ENCODE results near the gene TEX54. TPM values are rescaled to one million over a fixed set of nuclear protein-coding genes. Genes with fewer than 3 reads are reported as not detected.

Gene TEX54
- total and polyA plus RNA-seq, 2 of the 13 experiments (the other 11 are each of a cell fraction or from before 2014, with no cell fraction given) = not detected

DNA sequence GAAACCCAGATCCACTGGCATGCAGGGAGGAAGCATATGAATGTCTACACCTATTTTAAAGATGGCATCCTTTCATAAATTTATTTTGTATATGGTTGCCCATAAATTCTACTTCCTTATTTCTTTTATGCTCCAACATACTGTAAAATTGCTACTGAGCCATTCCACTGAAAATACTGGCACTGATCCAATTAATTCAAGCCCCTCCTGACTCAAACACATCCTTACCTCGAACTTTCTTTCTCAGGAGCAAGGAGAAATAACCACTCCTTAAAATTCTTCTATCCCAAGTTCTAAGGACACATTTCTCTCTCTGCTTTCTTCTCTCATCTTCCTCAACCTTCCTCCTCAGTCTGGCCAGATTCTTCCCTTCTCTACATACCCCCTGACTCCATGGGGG lies 21.9 kb downstream of the TEX54 start (continued):
- TF ChIP-seq, protein P1, sequence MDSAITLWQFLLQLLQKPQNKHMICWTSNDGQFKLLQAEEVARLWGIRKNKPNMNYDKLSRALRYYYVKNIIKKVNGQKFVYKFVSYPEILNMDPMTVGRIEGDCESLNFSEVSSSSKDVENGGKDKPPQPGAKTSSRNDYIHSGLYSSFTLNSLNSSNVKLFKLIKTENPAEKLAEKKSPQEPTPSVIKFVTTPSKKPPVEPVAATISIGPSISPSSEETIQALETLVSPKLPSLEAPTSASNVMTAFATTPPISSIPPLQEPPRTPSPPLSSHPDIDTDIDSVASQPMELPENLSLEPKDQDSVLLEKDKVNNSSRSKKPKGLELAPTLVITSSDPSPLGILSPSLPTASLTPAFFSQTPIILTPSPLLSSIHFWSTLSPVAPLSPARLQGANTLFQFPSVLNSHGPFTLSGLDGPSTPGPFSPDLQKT (CRISPR knock-in tag; IDR thresholded peaks at IDR 0.05; ENCODE audit: borderline replicate concordance) = no peak
- TF ChIP-seq, protein P2, sequence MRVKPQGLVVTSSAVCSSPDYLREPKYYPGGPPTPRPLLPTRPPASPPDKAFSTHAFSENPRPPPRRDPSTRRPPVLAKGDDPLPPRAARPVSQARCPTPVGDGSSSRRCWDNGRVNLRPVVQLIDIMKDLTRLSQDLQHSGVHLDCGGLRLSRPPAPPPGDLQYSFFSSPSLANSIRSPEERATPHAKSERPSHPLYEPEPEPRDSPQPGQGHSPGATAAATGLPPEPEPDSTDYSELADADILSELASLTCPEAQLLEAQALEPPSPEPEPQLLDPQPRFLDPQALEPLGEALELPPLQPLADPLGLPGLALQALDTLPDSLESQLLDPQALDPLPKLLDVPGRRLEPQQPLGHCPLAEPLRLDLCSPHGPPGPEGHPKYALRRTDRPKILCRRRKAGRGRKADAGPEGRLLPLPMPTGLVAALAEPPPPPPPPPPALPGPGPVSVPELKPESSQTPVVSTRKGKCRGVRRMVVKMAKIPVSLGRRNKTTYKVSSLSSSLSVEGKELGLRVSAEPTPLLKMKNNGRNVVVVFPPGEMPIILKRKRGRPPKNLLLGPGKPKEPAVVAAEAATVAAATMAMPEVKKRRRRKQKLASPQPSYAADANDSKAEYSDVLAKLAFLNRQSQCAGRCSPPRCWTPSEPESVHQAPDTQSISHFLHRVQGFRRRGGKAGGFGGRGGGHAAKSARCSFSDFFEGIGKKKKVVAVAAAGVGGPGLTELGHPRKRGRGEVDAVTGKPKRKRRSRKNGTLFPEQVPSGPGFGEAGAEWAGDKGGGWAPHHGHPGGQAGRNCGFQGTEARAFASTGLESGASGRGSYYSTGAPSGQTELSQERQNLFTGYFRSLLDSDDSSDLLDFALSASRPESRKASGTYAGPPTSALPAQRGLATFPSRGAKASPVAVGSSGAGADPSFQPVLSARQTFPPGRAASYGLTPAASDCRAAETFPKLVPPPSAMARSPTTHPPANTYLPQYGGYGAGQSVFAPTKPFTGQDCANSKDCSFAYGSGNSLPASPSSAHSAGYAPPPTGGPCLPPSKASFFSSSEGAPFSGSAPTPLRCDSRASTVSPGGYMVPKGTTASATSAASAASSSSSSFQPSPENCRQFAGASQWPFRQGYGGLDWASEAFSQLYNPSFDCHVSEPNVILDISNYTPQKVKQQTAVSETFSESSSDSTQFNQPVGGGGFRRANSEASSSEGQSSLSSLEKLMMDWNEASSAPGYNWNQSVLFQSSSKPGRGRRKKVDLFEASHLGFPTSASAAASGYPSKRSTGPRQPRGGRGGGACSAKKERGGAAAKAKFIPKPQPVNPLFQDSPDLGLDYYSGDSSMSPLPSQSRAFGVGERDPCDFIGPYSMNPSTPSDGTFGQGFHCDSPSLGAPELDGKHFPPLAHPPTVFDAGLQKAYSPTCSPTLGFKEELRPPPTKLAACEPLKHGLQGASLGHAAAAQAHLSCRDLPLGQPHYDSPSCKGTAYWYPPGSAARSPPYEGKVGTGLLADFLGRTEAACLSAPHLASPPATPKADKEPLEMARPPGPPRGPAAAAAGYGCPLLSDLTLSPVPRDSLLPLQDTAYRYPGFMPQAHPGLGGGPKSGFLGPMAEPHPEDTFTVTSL (CRISPR knock-in tag; IDR thresholded peaks at IDR 0.05; ENCODE audit: borderline replicate concordance) = no peak
- TF ChIP-seq, protein P3, sequence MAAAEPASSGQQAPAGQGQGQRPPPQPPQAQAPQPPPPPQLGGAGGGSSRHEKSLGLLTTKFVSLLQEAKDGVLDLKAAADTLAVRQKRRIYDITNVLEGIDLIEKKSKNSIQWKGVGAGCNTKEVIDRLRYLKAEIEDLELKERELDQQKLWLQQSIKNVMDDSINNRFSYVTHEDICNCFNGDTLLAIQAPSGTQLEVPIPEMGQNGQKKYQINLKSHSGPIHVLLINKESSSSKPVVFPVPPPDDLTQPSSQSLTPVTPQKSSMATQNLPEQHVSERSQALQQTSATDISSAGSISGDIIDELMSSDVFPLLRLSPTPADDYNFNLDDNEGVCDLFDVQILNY (CRISPR knock-in tag; conservative IDR thresholded peaks at IDR 0.05) = no peak
- no peak for TF ChIP-seq ZNF577 (CRISPR knock-in tag; IDR thresholded peaks at IDR 0.05; ENCODE audit: borderline replicate concordance, low read depth)
- TF ChIP-seq IRF2 (CRISPR knock-in tag; IDR thresholded peaks at IDR 0.05) = no peak
